HL-60 (cell line): ENCODE results near the gene TATDN2.

ENCODE experiments used
- DNase-seq, 2 experiments: peaks; one replicate each; pipeline ENCODE4 v3.0.0-alpha.2; 2010 to 2020; ENCODE audit warnings: low read depth in 1 of 2, low spot score in 1 of 2
- H3K27ac ChIP-seq: fragments of 250-450 bp; sonication (Bioruptor Pico); replicated peaks from 2 replicates; pipeline ENCODE4 v1.5.1; 2020; ENCODE audit warnings: mild to moderate bottlenecking, moderate library complexity
- H3K27me3 ChIP-seq: fragments of 250-450 bp; sonication (Bioruptor Pico); 2 replicates; pipeline ENCODE4 v1.5.1; 2021; ENCODE audit warnings: mild to moderate bottlenecking, moderate library complexity; ENCODE audit not compliant: insufficient read depth, poor library complexity, severe bottlenecking
- H3K4me3 ChIP-seq: replicated peaks from 2 replicates; pipeline ENCODE4 v1.5.1; 2011; ENCODE audit warnings: mild to moderate bottlenecking, control low read depth, low read length; ENCODE audit not compliant: insufficient read depth
- CTCF ChIP-seq: IDR thresholded peaks from one replicate; pipeline ENCODE4 v1.5.1; 2011; ENCODE audit warnings: low read length, control low read depth, inconsistent platforms; ENCODE audit not compliant: insufficient read depth
- GABPA ChIP-seq: IDR thresholded peaks from 2 replicates; pipeline ENCODE4 v1.6.1; 2012; ENCODE audit warnings: low read depth
- POLR2AphosphoS5 ChIP-seq: IDR thresholded peaks from 2 replicates; pipeline ENCODE4 v1.6.1; 2012; ENCODE audit warnings: low read depth
- REST ChIP-seq: IDR thresholded peaks from 2 replicates; pipeline ENCODE4 v1.6.1; 2012; ENCODE audit warnings: low read depth; ENCODE audit not compliant: insufficient replicate concordance
- SPI1 ChIP-seq: IDR thresholded peaks from 2 replicates; pipeline ENCODE4 v1.6.1; 2012; ENCODE audit warnings: low read depth, mild to moderate bottlenecking, borderline replicate concordance

TATDN2 gene

GRCh38 chr3:10305331-10305902 lies 57.2 kb downstream of the TATDN2 start:
- no peak for DNase-seq
- Histone ChIP-seq H3K27ac (no peak overlapping the region), H3K27me3 (no peaks in the 10 kb centered on the region), H3K4me3 (no peak overlapping the region)
- TF ChIP-seq SPI1 = no peak
- no peak for TF ChIP-seq GABPA
- no peak for TF ChIP-seq CTCF
- no peak for TF ChIP-seq POLR2AphosphoS5
- no peak for TF ChIP-seq REST

- no peak for DNase-seq
- Histone ChIP-seq H3K4me3 (no peak overlapping the region), H3K27me3 (no peaks in the 10 kb centered on the region), H3K27ac (no peak overlapping the region)
- TF ChIP-seq CTCF (no peak), POLR2AphosphoS5 (no peak), REST (no peak), GABPA (no peak), SPI1 (no peak)
These were observed 57.9 kb downstream of the TATDN2 start for GRCh38 chr3:10306156-10306555.

GRCh38 chr3:10308678-10309077 lies 60.4 kb downstream of the TATDN2 start:
- Histone ChIP-seq H3K27me3 (no peaks in the 10 kb centered on the region), H3K27ac (no peak overlapping the region), H3K4me3 (no peak overlapping the region)
- DNase-seq = no peak
- TF ChIP-seq POLR2AphosphoS5 = no peak
- TF ChIP-seq CTCF = no peak
- no peak for TF ChIP-seq SPI1
- no peak for TF ChIP-seq REST
- TF ChIP-seq GABPA = no peak
